Central memory CD8-positive, alpha-beta T cell (primary cell): ENCODE results near the gene RXRB.
A peak's percentile ranks its signal among the peaks of the same experiment; 100 is the strongest.

Source experiments
- ATAC-seq: fragments of 150-1000 bp; cut with Tn5 transposase; replicated peaks from 2 replicates; pipeline ENCODE4 v1.10.0; 2022; ENCODE audit warnings: mild to moderate bottlenecking, moderate FRiP score, moderate number of reproducible peaks; ENCODE audit not compliant: poor library complexity, severe bottlenecking; ENCODE audit errors: extremely low read depth
- DNase-seq, 2 donors: peaks; one replicate each; pipeline ENCODE4 v3.0.0; 2021; ENCODE audit warnings: low spot score in 2 of 2
- H3K27ac Mint-ChIP-seq: one replicate; pipeline ENCODE4 v1.8.0; 2022; ENCODE audit warnings: low read depth, mild to moderate bottlenecking, moderate library complexity, mixed read lengths
- H3K27me3 Mint-ChIP-seq: one replicate; pipeline ENCODE4 v1.8.0; 2022; ENCODE audit warnings: mixed read lengths
- H3K36me3 Mint-ChIP-seq: one replicate; pipeline ENCODE4 v1.8.0; 2022; ENCODE audit warnings: mild to moderate bottlenecking, moderate library complexity, mixed read lengths; ENCODE audit not compliant: insufficient read depth
- H3K4me1 Mint-ChIP-seq: one replicate; pipeline ENCODE4 v1.8.0; 2022; ENCODE audit warnings: mixed read lengths
- H3K4me3 Mint-ChIP-seq: one replicate; pipeline ENCODE4 v1.8.0; 2022; ENCODE audit warnings: mild to moderate bottlenecking, moderate library complexity, mixed read lengths
- H3K9me3 Mint-ChIP-seq: one replicate; pipeline ENCODE4 v1.8.0; 2022; ENCODE audit warnings: mixed read lengths

The RXRB gene

DNA sequence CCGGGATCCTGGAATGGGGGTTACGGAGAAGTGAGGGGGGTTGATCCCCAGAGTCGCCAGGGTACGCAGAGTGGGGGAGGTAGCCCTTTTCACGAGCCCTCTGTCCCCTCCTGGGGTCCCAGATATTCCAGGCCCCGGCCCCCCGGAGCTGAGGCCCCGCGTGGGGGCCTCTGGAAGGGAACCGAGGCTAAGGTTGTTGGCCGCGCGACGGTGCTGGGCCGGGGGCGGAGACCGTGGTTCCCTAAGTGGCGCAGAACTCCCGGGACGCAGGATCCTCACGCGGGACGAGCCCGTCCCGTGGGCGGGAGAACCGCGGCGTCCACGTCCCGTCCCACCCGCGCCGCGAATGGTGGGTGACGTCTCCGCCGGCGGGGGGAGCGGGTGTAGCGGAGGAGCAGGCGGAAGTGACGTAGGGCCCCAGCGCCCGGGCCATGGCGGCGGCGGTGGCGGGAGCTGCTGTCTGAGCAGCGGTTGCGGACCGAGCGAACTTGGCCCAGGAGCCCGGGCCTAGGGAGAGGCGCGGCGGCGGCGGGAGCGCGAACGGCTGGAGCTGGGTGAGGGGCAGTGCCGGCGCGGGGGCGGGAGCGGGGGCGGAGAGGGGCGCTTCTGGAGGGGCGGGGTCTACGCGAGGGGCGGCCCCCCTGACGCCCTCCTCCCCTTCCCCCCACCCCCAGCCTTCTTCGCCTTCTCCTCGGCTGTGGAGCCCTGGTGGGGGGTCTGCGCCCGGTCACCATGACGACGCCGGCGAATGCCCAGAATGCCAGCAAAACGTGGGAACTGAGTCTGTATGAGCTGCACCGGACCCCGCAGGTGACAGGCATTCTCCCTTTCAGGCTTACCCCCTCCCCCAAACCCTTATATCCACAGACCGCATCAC, 7.9 kb upstream of the RXRB start, which contains the start of gene RING1:
TSS of gene RING1 (plus strand) at position 410 of the 877 bp plus-strand sequence. CDS start at position 733, 323 bp downstream.
- peaks cover 33% of the 10 kb centered on the region for H3K36me3 Mint-ChIP-seq
- H3K9me3 Mint-ChIP-seq, result no peaks in the 10 kb centered on the region
- H3K27me3 Mint-ChIP-seq, result peaks cover 12% of the 10 kb centered on the region
- peak within 1 kb of the TSS; percentile 90 for H3K27ac Mint-ChIP-seq
- DNase-seq, result peak; percentile 77 to 82
- peak; percentile 68 for ATAC-seq
- peak within 1 kb of the TSS; percentile 85 for H3K4me3 Mint-ChIP-seq
- H3K4me1 Mint-ChIP-seq, result peaks cover 59% of the 10 kb centered on the region

DNA sequence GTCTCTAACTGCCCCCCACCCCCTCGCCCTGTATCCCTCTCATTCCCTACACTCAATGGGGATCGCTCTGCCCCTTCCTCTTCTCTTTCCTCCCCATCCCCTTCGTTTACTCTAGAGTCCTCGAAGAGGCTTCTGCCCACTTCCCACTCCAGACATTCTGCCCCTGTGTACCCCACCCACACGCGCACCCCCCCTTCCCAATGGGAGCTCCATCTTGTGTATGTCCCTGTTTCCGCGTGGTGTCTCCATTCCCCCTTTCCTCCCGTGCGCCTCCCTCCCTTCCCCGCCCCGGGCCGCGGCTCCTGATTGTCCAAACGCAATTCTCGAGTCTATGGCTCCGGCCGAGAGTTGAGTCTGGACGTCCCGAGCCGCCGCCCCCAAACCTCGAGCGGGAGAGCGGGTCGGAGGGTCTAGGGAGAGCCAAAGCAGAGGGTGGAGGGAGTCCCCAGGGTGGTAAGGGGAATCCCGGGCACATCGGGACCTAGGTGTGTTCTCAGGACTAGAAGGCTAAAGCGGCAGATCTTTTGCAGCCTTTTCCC, 7.2 kb upstream of the RXRB start:
- peaks cover 38% of the 10 kb centered on the region for H3K36me3 Mint-ChIP-seq
- DNase-seq (no peak), ATAC-seq (no peak)
- no peaks in the 10 kb centered on the region for H3K9me3 Mint-ChIP-seq
- peak overlapping the region; percentile 85 for H3K4me3 Mint-ChIP-seq
- H3K27me3 Mint-ChIP-seq, result peaks cover 5% of the 10 kb centered on the region
- H3K4me1 Mint-ChIP-seq, result peaks cover 58% of the 10 kb centered on the region
- H3K27ac Mint-ChIP-seq, result peak overlapping the region; percentile 90

DNA sequence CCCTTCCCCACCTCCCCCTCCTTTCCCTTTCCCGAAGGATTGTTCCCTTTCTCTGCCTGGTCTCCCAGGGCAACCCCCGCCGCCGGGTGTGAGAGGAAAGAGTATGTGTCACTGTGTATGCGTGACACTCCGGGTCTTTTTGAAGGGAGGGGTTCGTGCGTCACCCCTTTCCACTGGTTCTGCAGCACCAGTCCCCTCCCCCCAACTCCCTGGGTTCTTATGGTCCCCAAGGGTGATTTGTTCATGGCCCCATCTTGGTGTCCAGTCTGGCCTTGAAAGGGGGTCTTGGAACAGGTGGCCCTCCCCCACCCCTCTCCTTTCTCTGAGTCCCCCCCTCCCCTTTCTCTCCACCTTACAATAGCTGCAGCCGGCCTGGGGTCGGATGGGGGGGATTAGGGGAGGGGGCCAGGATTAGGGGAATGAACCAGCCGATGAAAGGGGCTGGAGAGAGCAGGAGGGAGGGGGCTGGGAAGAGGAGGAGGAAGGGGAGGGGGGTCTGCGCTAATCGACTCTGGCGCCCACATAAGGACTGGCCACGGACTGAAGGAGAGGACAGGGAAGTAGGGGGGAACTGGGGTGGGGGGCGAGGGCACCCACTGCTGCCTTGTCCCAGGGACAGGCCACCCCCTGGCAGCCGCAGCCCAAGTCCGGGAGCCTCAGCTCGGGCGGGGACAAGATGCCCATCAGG, 6.5 kb upstream of the RXRB start:
- H3K36me3 Mint-ChIP-seq, result peaks cover 40% of the 10 kb centered on the region
- H3K27ac Mint-ChIP-seq, result no peak overlapping the region
- DNase-seq, result no peak
- no peak for ATAC-seq
- H3K9me3 Mint-ChIP-seq, result no peaks in the 10 kb centered on the region
- H3K4me1 Mint-ChIP-seq, result peaks cover 60% of the 10 kb centered on the region
- peak overlapping the region; percentile 99 for H3K4me3 Mint-ChIP-seq
- H3K27me3 Mint-ChIP-seq, result no peaks in the 10 kb centered on the region

DNA sequence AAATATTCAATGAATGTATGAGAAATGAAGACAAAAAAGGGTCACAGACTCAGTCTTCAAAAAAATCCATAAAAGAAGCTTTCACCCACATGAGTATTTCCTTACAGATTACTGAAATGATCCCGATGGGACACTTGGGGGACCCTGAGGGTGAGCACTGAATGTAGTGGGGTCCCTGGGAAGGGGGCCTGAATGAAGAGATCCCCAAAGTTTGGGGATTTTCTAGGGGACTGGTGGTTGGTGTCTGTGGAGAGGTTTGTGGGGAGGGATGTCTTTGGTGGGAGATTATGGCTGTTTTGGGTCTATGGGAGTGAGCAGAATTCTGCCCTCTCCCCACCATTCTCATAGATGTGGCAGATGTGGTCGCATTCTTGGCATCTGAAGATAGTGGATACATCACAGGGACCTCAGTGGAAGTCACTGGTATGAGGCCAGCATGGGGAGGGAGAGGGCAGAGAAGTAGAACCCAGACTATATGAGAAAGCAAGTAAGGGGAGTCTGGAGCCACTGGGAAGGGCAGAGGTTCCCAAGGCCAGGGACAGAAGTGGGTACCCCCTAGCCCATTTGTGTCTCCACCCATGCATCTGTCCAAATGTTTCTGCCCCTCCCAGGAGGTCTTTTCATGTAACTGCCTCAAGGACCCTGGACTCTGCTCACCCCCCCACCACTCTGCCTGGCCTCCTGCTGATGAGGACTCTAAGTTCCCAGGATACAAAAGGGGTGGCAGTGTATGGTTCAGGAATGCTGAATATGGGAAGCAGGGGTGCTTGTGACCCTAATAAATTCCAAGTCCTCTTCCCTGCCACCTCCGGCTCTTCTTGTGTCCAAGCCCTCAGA, 5.8 kb upstream of the RXRB start:
- Mint-ChIP-seq H3K27me3 (no peaks in the 10 kb centered on the region), H3K27ac (no peak overlapping the region), H3K9me3 (no peaks in the 10 kb centered on the region), H3K4me3 (peak overlapping the region; percentile 99), H3K4me1 (peaks cover 66% of the 10 kb centered on the region), H3K36me3 (peaks cover 38% of the 10 kb centered on the region)
- no peak for DNase-seq
- no peak for ATAC-seq

DNA sequence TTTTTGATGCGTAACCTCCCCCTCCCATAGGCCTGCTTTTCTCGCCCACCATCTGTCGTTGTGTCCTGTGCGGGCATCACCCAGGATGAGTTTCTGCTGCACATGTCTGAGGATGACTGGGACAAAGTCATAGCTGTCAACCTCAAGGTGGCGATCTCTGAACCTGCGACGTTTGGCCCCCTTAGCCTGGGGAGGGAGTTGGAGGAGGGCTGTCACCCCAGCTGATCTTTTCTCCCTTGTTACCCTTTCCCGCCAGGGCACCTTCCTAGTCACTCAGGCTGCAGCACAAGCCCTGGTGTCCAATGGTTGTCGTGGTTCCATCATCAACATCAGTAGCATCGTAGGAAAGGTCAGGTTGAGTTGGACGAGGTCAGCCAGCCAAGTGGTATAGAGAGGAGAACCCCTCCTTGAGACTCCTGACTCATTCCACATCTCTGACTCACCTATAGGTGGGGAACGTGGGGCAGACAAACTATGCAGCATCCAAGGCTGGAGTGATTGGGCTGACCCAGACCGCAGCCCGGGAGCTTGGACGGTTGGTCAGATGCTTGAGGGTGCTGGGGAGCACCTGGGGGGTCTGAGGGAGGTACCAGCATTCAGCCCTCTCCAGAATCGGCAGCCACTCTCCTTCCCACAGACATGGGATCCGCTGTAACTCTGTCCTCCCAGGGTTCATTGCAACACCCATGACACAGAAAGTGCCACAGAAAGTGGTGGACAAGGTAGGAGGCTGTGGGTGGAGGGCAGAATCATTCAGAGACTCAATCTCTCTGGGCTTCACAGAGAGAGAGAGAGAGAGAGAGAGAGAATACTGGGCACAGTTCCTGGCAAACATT, 4.9 kb upstream of the RXRB start:
- peak overlapping the region; percentile 99 for H3K4me3 Mint-ChIP-seq
- DNase-seq, result no peak
- peaks cover 73% of the 10 kb centered on the region for H3K4me1 Mint-ChIP-seq
- no peak for ATAC-seq
- peaks cover 38% of the 10 kb centered on the region for H3K36me3 Mint-ChIP-seq
- no peaks in the 10 kb centered on the region for H3K27me3 Mint-ChIP-seq
- H3K27ac Mint-ChIP-seq, result peak overlapping the region; percentile 71
- H3K9me3 Mint-ChIP-seq, result no peaks in the 10 kb centered on the region

DNA sequence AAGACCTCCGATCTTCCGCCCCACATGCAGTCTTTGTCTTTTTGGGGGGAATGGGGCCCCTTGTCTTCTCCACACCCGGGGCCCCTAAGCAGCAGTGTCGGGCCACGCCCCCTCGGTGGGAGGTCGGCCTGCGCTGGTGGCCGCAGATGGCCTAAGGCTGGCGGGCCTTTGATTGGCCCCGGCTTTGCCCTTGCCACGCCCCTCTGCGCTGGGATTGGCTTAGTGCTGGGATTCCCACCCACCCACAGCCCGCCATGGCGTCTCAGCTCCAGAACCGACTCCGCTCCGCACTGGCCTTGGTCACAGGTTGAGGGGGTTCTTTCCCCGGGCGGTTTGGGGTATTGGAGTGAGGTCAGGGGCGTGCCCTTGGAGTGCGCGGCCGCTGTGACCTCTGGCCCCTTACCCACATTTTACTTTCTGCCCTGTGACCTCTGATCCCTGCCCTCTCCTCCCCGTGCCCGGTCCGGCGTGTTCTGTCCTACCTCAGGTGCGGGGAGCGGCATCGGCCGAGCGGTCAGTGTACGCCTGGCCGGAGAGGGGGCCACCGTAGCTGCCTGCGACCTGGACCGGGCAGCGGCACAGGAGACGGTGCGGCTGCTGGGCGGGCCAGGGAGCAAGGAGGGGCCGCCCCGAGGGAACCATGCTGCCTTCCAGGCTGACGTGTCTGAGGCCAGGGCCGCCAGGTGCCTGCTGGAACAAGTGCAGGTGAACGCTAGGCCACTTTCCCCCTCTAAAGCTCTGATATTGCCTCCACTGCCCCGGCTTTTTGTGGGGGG, 4.1 kb upstream of the RXRB start, which contains the start of gene HSD17B8:
TSS of gene HSD17B8 (plus strand) at position 241 of the 776 bp plus-strand sequence. CDS start at position 255, 14 bp downstream.
- peak; percentile 72 to 76 for DNase-seq
- Mint-ChIP-seq H3K4me3 (peak within 1 kb of the TSS; percentile 99), H3K27ac (peak within 1 kb of the TSS; percentile 71), H3K27me3 (no peaks in the 10 kb centered on the region), H3K4me1 (peaks cover 73% of the 10 kb centered on the region), H3K36me3 (peaks cover 41% of the 10 kb centered on the region), H3K9me3 (no peaks in the 10 kb centered on the region)
- peak; percentile 59 for ATAC-seq

DNA sequence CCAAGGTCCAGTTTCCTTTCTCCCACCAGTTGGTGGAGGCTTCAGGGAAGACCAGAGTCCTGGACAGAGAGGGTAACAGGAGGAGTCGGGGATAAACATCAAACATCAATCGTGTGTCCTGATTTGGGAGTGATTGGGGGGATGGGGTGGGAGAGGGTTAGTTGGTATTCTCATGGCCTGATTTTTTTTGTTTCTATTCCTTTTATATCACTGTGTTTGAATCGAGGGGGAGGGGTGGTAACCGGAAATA, 3.6 kb upstream of the RXRB start:
- H3K27ac Mint-ChIP-seq, result peak overlapping the region; percentile 57
- H3K27me3 Mint-ChIP-seq, result no peaks in the 10 kb centered on the region
- ATAC-seq (no peak), DNase-seq (no peak)
- peaks cover 42% of the 10 kb centered on the region for H3K36me3 Mint-ChIP-seq
- H3K9me3 Mint-ChIP-seq, result no peaks in the 10 kb centered on the region
- H3K4me1 Mint-ChIP-seq, result peaks cover 73% of the 10 kb centered on the region
- peak overlapping the region; percentile 99 for H3K4me3 Mint-ChIP-seq

DNA sequence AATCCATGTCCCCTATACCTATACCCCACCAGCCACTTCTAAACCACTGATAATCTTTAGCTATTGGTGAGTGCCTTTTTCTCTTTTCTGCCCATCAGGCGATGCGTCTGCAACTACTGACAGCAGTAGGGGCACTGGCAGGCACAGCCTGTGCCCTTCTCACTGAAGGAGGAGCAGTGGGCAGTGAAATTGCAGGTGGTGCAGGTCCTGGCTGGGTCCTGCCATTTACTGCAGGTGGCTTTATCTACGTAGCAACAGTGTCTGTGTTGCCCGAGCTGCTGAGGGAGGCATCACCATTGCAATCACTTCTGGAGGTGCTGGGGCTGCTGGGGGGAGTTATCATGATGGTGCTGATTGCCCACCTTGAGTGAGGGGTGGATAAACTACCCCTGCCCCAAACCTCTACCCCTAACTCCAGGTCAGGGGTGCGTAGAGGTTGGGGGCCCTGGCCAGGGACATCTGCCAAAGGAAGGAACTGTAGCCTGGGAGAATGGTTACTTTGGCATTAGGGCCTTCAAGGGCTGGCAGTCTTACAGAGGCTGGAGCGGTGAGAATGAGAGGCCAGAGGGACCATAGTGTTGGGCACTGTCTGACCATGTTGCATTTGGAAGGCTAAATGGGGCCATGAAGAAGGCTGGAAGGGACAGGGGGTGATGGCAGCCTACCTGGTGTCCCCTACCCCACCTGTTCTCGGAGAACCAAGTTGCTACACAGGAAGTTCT, 3.1 kb upstream of the RXRB start:
- Mint-ChIP-seq H3K9me3 (no peaks in the 10 kb centered on the region), H3K36me3 (peaks cover 37% of the 10 kb centered on the region), H3K4me1 (peaks cover 73% of the 10 kb centered on the region), H3K27me3 (no peaks in the 10 kb centered on the region), H3K27ac (peak overlapping the region; percentile 57), H3K4me3 (peak overlapping the region; percentile 99)
- DNase-seq (no peak), ATAC-seq (no peak)

DNA sequence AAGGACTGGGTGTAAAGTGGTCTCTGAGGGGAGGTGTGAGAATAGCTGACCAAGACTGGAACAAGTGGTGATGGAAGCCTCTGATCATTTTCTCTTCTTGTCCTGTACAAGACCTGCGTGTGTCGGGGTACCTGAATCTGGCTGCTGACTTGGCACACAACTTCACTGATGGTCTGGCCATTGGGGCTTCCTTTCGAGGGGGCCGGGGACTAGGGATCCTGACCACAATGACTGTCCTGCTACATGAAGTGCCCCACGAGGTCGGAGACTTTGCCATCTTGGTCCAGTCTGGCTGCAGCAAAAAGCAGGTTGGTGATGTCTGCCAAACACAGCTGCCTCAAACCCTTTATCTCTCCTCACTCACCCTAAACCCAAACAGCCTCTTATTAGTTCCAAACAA, 2.3 kb upstream of the RXRB start:
- Mint-ChIP-seq H3K27me3 (no peaks in the 10 kb centered on the region), H3K4me3 (peak overlapping the region; percentile 99), H3K4me1 (peaks cover 78% of the 10 kb centered on the region), H3K27ac (no peak overlapping the region), H3K36me3 (peaks cover 31% of the 10 kb centered on the region), H3K9me3 (no peaks in the 10 kb centered on the region)
- no peak for ATAC-seq
- no peak for DNase-seq

DNA sequence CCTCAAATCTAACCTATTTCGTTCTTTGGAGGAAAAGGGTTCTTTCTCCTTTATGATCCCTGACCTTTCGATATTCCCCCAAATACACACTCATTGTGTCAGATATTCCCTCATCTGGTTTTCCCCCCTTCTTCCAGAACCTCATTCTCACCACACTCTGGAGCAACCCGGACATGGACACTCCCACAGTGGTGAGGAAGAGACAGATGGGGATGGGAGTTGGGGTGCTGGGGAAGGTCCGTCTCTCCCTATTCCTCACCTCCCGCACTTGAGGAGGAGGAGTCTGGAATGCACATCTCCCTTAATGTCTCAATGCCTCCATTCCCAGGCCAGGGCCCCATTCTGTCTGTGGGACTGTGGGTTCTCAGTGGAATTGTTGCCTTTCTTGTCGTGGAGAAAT, 1.5 kb upstream of the RXRB start:
- DNase-seq (no peak), ATAC-seq (no peak)
- H3K27me3 Mint-ChIP-seq, result no peaks in the 10 kb centered on the region
- peak overlapping the region; percentile 99 for H3K4me3 Mint-ChIP-seq
- H3K4me1 Mint-ChIP-seq, result peaks cover 82% of the 10 kb centered on the region
- no peaks in the 10 kb centered on the region for H3K9me3 Mint-ChIP-seq
- H3K27ac Mint-ChIP-seq, result peak overlapping the region; percentile 74
- peaks cover 37% of the 10 kb centered on the region for H3K36me3 Mint-ChIP-seq

DNA sequence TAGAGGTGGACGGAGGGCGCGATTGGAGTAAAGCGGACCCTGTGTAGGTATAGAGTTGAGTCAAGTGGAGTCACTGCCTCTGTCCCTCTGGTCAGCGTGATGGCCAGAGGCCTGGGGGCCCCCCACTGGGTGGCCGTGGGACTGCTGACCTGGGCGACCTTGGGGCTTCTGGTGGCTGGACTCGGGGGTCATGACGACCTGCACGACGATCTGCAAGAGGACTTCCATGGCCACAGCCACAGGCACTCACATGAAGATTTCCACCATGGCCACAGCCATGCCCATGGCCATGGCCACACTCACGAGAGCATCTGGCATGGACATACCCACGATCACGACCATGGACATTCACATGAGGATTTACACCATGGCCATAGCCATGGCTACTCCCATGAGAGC, 681 bp upstream of the RXRB start:
- Mint-ChIP-seq H3K4me3 (peak overlapping the region; percentile 99), H3K27me3 (no peaks in the 10 kb centered on the region), H3K4me1 (peaks cover 78% of the 10 kb centered on the region), H3K36me3 (peaks cover 41% of the 10 kb centered on the region), H3K9me3 (no peaks in the 10 kb centered on the region), H3K27ac (peak overlapping the region; percentile 99)
- DNase-seq (no peak), ATAC-seq (no peak)
